ENCODE results near the gene CRYBB2.
"Not testable (repeated sequence)": the region's sequence is repeated elsewhere in the genome, so short reads cannot be mapped to it uniquely, and the experiment has no call there.

The CRYBB2 gene

GRCh38 chr22:25200967-25201366 lies 18.5 kb upstream of the CRYBB2 start:
- no peak for DNase-seq

DNA sequence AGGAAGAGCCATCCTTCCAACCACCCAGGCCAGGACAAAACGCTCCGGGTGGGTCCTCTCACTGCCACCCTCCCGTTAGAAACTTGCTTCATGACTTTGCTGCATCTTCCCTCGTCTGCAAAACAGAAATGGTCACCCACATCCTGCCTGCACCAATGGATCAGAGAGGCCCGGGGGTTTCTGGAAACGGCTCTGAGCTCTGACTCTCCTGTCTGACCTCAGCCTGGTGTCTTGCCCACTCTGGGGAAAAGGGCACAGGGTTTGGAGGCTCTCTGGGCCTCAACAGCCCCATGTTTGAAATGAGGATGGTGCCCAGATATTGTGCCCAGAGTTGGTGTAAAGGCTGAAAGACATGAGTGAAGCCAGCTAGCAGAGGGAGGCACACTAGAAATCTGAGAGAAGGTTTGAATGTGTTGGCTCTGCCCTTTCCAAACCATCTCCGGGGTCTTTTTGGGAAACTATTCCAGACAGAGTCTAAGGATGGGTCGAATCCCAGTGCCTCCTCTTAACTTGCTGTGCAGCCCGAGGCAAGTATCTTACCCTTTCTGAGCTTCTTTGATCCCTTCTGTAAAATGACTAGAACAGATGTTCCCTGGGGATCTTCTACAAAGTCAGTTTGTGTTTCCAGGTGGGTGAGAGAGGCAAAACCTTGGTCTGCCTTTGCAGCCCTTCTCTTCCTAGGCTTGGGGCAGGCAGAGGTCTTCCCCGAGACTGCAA lies 17.7 kb upstream of the CRYBB2 start:
- DNase-seq = no peak

DNA sequence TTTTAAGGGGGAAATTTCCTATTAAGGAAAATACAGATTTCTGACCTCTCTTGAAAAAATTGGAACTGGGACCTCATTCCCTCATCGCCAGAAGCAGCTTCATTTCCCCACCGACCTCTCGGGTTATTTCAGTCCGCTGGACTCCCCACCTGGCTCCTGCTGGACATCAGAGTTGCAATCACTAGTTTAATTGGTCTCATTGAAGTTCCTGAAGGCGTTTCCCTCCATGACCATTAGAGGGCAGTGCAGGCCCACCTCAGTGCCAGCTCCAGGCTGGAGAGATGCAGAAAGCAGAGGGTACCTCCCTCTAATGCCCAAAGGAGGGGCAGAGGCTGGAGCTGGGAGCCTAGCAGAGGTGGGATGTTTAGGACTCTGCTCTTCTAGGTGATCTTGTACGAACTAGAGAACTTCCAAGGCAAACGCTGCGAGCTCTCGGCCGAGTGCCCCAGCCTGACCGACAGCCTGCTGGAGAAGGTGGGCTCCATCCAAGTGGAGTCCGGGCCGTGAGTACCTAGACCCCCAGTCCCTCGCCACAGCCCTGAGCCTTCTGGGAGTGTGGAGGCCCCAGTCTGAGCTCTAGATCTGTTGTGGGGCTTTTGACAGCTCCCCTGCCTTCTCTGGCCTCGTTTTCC lies 17.0 kb upstream of the CRYBB2 start:
- DNase-seq = peak; percentile 41

DNA sequence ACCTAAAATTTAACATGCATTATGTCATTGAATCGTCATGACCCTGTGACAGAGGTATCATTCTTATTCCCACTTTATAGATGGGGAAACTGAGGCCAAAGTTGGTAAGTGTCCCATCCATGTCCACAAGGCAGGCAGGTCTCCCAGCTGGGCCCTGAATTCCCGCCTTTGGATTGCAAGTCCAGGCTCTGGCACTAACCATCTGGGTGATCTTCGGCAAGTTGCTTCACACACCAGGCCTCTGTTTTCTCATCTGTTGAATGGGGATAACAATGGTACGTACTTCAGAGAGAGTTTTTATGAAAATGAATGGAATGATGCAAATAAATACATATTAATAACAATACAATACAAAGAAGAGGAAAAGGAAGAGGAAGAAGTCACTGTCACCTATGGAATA lies 16.4 kb upstream of the CRYBB2 start:
- no peak for DNase-seq

DNA sequence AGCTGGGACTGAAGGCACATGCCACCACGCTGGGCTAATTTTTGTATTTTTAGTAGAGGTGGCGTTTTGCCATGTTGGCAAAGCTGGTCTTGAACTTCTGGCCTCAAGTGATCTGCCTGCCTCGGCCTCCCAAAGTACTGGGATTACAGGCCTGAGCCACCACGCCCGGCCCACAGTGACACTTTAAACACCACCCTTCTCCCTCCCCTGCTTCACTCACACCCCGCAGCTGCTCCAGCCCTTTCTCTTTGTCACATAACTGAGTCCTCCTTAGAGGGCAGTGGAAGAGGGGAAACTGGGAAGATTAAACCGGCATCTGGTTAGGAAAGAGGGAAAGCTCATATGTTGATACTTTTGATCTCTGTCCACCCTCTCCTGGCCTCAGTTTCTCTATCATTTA lies 14.9 kb upstream of the CRYBB2 start:
- not testable (repeated sequence) for DNase-seq

- no peak for DNase-seq
These were observed 13.6 kb upstream of the CRYBB2 start for GRCh38 chr22:25205847-25206246.

GRCh38 chr22:25206998-25207397 lies 12.4 kb upstream of the CRYBB2 start:
- DNase-seq = no peak

DNA sequence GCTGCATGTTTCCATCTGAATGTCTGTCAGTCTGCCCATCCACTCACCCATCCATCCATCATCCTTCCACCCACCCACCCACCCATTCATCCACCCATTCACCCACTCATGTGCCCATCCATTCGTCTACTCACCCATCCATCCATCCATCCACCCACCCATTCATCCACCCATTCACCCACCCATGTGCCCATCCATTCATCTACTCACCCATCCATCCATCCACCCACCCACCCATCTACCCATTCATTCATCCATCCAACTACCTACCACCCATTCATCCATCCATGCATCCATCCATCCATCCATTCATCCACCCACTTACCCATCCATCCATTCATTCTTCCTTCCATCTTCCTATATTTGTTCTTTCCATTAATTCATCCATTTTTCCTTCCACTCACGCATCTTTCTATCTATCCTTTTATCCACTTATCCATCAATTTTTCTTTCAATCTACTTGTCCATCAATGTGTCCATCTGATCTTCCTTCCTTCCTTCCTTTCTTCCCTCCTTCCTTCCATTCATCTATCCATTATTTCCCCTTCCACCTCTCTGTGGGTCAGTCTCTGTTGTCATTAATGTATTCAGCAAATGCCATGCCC lies 11.8 kb upstream of the CRYBB2 start:
- DNase-seq = no peak

DNA sequence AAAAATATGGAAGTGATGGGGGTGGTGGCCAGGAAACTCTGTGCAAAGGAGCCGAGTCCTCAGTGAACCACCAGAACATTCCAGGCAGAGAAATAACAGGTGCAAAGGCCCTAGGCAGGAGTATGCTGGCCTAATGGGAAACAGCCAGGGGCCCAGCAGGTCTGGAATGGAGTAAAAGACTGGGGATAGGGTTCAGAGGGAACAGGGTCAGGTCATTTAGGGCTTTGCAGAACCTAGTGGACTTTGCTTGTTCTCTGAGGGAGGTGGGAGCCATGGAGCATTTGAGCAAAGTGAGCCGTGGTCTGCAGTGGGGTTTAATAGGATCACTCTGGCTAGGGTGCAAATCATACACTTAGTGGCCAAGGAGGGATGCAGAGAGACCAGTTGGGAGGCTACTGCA lies 11.1 kb upstream of the CRYBB2 start:
- DNase-seq = no peak

DNA sequence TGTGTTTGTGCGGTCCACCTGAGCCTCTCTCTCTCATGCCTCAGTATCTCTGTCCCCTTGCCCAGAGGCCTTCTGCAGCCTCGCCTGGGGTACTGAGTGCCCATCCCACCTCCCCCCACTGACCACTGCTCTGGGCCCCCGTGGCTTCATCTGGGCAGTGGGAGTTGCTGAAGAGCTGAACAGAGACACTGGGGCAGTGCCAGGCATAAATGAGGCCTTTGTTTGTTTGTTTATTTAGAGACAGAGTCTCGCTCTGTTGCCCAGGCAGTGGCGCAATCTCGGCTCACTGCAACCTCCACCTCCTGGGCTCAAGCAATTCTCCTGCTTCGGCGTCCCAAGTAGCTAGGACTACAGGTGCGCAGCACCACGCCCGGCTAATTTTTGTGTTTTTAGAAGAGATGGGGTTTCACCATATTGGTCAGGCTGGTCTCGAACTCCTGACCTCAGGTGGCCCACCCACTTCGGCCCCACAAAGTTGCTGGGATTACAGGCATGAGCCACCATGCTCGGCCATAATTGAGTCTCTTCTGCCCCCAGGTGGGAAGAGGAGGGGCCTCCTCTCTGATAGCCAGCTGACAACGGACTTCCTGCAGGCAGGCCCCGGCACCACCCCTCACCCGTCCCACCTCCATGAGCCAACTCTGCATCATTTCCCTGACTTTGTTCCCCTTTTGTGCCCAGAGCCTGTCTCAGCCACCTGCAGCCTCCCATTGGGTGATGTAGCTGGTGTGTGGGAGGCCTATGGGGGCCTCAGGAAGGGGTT lies 10.5 kb upstream of the CRYBB2 start:
- DNase-seq = no peak

DNA sequence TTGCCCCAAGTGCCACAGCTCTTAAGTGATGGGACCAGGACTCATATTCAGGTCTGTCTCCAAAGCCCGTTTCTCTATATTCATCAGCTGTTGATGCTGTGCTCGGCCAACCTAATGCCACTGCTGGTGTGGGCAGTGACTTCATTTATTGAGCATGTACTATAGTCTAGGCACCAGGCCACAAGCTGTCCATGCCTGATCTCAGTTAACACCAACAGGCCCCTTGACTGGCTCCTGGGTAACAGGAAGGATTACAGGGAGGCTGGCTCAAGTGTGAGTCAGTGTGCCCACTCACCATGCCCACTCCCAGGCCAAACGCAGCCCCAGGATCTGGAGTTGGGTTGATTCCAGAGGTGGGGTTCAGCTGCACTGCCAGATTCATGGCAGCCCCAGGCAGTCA lies 8.6 kb upstream of the CRYBB2 start:
- DNase-seq = no peak

DNA sequence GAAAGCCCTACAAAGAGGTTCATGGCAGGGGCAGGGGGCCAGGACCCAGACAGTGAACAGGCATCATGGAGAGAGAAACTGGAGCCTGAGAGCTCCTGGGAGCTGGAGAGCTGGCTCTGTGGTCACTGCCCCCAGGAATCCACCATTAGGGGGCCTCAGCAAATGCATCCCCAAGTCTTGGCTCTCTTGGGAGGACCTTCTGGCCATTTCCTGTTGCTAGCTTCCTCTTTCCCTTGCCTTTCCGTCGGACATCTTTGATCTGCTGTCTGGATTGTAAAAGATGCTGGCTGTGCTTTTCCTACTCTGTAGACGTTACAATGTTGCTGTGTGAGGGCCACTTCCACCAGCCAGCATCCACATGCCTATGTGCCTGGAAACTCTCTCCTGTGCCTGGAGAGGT lies 7.1 kb upstream of the CRYBB2 start:
- no peak for DNase-seq

DNA sequence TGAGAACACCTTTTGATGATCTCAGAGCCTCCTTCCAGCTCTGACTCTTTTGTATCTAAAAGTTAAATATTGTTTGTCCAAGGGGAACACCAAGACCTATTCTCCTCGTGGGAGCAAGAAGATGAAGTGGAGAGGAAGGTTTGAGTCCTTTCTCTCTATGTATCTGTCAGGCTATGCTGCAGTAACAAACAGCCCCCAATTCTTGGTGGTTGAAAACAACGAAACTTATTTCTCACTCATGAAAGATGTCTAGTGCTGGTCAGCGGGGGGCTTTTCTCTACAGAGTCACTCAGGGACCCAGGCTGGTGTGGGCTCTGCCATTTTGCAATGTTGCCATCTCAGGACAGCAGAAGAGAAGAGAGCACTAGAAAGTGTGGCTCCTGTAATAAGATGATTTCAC lies 6.2 kb upstream of the CRYBB2 start:
- no peak for DNase-seq

GRCh38 chr22:25216230-25216629 lies 3.2 kb upstream of the CRYBB2 start:
- DNase-seq = no peak

DNA sequence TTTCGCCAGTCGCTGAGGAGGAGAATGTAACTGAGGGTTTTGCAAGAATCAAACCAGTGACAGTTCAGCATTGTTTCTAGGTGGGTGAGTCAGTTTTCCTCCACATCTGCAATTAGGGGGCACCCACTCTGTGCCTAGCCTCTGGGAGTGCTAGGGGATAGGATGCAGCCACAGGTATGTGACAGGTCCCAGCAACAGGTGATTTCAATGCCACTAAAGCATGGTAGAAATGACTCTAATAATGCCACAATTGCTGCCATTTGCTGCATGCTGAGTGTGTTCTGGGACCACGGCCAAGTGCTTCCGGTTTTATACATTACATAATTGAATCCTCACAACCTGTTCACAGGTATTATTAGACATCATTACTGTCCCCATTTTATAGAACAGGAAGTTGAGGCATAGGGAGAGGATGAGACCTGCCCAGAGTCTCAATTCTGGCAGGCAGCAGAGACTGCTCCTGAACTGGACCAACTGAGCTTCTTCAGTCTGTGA lies 556 bp downstream of the CRYBB2 start:
- no peak for DNase-seq

GRCh38 chr22:25221790-25222189 lies 2.4 kb downstream of the CRYBB2 start:
- DNase-seq = no peak

- no peak for DNase-seq
These were observed 3.9 kb downstream of the CRYBB2 start for GRCh38 chr22:25223269-25223850.

DNA sequence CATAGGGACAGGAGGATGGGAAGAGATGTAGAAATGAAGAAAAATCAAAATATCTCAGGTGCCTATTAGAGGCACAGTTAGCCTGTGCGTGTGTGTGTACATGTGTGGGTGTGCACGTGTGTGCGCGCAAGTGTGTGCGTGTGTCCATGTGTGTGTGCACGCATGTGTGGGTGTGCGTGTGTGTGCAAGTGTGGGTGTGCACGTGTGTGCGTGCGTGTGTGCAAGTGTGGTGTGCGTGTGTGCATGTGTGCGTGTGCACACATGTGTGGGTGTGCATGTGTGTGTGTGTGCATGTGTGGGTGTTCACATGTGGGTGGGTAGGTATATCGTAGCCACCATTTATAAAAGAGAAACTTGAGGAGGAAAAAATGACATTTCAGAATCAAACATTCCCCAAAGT lies 9.4 kb downstream of the CRYBB2 start:
- DNase-seq = no peak

- DNase-seq = not testable (repeated sequence)
These were observed 11.3 kb downstream of the CRYBB2 start for GRCh38 chr22:25230760-25231159.

GRCh38 chr22:25232301-25232700 lies 12.9 kb downstream of the CRYBB2 start:
- no peak for DNase-seq

GRCh38 chr22:25233706-25234105 lies 14.3 kb downstream of the CRYBB2 start:
- DNase-seq = not testable (repeated sequence)

DNA sequence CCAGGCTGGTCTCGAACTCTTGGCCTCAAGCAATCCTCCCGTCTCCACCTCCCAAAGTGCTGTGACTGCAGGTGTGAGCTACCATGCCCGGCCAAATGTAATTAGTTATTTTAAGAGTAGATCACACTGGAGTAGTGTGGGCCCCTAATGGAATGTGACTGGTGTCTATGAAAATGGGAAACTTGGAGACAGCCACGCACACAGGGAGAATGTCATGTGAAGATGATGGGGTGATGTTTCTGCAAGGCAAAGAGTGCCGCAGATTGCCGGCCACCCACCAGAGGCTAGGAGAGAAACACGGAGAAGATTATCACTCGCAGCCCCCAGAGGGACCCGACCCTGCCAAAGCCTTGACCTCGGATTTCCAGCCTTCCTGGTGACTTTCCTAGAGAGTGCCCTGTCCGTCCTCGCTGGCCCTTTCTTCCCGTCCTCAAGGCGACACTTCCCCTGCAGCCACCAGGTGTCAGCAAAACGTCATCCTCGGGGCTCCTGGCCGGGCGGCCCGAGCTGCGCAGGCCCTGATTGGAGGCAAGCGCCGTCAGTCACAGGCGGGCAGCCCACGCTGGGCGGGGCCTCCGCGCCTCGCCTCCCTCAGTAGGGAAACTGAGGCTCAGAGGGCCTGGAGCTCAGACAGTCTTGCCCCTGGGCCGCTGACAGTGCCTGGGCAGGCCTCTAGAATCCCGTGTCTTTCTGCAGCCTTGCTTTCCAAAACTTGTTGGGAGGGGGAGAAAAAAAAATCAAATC lies 16.3 kb downstream of the CRYBB2 start:
- DNase-seq = peak; percentile 76

Measured in fibroblast of skin of right biceps (primary cell).